ENCODE results near the gene EIF4EBP2.

DNA sequence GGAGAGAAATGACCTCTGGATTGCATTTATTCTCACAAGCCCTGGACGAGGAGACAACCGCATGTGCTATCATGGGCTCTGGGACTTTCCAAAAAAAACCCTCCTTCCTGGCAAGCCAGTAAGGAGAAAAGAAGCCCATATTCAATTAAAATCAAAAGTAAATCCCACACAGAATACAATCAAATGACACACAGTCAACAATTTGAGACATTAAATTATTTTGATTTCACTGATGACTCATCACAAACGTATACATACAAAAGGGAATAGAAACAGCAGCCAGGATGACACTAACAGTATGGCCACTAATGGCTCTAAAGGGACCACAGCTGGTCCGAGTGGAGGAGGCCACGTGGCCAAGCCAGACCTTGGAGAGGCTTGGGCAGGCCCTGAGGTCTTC, 46.4 kb upstream of the EIF4EBP2 start:
- TF ChIP-seq CTCF (IDR thresholded peaks at IDR 0.05) (no peak), POLR2A (IDR thresholded peaks at IDR 0.05) (no peak)

Data from thyroid gland (tissue), 4 donors.